ENCODE measurements around the gene CORO6.

GRCh38 chr17:29584452-29585079 is 38.1 kb downstream of the CORO6 start:
- TF ChIP-seq POLR2AphosphoS5 (IDR thresholded peaks at IDR 0.05; ENCODE audit: borderline replicate concordance, low read depth, low read length) (no peak), EZH2 (IDR thresholded peaks at IDR 0.05) (no peak)
